Measurements from ENCODE around the gene CFAP100.

CFAP100 gene

DNA sequence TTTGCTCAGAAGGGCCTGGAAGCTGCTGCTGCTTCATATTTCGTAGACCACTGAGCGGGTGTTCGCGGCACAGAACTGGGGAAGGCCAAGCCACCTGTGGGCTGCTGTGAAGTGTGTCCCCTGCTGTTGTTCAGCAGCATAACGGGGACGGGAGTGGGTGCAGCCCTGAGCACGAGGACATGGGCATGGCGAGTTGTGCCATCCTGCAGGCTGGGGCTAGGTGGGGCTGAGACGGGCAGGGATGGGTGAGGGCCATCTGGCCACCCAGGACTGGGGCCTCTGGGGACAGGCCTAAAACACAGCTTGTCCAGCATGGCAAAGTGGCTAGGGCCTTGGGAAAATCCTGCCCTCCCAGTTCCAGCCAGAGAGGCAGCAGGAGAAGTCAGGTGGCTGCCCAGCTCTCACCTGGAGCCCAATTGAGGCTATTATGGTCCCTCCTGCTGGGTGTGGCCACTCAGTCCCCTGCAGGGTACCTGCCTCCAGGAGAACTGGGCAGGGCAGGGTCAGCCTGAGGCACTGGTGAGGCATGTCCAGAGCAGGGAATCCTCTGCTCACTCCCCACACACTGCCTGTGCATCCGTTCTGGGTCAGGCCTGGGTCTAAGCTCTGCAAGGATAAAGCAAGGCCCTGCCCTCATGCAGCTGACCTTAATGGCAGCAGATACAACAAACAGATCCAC lies 29.5 kb downstream of the CFAP100 start:
- DNase-seq, result no peak

DNA sequence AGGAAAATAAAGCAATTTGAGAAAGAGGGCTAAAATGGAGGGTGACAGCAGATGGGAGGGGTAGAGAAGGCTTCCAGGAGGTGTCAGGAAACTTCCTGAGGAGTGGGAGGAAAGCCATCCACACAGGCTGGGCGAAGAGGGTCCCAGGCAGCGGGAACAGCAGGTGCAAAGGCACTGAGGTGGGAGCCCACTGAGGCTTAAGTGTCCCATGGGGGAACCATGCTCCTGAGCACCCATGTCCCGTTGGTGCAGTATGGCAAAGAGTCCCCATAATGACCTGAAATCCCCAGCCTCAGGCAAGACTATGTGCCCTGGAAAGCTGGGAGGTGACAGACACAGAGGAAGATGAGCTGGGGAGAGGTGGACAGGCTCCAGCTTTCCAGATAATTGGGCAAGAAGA lies 30.0 kb downstream of the CFAP100 start:
- DNase-seq, result no peak

DNA sequence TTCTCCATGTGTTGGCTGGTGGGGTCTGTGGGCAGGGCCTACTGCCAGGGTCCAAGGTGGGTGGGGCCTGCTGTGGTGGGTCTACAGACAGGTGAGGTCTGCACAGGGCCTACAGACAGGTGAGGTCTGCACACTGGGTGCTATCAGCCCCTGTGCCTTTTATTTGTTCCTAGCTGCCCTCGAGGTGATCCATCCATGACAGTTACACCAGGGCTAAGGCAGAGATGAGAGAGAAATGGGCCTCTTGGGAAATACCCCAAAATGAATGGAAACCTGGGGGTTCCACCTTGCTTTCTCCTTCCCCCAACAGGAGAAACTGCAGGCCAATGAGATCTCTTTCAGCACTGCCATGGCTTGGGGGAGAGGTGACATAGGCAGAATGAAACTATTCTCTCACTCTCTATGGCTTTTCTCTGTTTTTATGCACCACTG lies 36.4 kb downstream of the CFAP100 start:
- DNase-seq, result no peak

DNA sequence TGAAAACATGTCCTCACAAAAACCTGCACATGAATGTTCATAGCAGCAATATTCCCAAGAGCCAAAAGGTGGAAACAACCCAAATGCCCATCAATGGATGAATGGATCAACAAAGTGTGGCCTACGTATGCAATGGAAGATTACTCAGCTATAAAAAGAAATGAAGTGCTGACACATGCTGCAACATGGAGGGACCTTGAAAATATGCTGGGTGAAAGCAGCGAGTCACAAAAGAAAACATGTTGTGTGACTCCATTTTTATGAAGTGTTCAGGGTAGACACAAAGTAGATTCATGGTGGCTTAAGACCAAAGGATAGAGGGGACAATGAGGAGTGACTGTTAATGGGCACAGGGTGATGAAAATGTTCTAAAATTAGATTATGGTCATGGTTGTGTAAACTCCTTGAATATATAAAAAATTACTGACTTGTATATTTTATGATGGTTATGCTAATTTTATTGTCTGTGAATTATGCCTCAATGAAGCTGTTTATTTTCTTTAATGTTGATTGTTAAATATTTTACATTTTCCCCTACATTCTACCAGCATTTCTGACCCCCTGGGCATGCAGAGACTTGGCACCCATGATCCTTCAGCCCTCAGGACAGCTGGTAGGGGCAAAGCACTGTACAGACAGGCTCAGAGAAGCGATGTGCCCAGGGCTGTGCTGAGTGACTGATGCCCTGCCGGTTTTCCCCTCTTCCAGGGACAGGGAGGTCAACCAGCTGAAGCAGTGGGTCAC lies 37.8 kb downstream of the CFAP100 start:
- no peak for DNase-seq

DNA sequence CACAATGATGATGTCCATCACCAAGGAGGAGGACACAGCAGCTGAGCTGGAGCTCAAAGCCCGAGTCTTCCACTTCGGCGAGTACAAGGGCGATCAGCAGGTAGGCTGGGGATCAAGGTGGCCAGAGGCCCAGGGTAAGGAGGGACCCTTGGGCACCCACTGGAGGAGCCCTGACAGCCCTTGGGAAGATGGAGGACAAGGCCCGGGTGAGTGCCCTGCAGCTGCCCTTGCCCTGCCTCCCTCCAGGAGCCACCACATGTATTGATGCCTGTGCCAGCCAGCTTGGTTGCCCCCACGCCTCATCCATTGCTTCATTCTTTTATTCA lies 38.4 kb downstream of the CFAP100 start:
- DNase-seq, result no peak

DNA sequence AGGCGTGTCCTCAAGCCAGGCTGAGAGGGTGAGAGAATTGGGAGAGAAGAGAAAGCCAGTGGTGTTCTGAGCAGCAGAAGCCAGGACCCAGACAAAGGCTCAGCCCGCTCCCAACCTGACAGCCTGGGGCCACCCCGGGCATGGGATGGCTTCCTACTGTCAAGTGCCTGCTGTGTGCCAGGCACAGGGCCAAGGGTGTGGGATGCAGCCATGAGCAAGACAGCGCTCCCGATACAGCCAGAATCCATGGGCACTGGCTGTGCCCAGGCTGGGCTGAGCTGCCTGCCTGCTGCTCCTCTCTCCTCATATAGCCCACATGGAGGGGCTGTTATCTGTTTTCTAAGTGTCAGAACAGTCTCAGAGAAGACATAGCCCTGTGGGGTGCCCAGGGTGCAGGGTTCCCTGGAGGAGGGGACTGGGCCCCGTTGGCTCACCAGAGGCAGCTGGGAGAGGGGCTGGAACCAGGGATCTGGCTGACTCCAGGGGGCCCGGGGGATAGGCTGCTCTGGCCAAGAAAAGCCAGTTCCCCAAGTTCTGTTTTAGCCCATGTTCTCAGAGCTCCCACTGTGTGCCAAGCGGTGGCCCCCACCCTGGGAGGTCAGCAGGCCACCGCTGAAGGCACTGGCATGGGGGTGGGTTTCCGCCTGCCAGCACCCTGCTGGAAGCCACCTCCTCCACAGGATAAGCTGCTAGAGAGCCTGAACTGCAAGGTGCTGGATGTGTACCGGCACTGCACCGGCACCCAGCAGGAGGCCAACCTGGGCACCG lies 39.0 kb downstream of the CFAP100 start:
- DNase-seq, result no peak

DNA sequence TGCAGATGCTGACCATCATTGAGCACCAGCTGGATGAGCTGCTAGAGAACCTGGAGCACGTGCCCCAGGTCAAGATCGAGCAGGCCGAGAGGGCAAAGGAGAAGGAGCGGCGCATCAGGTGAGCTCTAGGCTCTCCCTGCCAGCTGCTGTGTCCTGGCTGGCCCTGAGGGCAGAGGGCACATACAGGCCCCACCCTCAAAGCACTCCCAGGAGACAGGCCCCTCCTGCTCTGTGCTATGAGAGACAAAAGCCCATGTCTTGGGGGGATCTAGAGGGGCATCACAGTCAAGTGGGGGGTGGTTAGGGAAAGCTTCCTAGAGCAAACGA lies 39.5 kb downstream of the CFAP100 start:
- no peak for DNase-seq

DNA sequence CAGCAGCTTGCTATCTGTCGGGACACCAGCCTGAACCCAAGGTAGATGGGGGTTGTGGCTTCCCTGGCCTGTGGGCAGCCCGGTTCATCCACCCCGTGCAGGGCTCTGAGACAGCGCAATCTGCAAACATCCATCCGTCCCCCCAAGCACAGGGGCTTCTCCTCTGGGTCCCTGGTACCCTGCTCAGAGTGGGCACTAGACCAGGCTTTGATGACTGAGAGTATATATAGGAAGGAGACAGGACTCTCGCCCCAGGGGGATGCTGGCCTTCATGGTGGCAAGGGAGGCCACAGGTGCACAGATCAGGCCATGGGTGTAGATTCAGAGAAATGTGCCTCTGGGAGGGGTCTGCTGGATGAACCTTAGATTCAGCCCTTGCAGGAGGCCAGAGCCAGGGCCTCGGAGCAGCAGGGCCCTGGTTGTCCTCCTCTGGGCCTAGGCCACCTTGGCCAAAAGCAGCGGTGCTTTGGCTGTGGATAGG lies 40.3 kb downstream of the CFAP100 start:
- no peak for DNase-seq

DNA sequence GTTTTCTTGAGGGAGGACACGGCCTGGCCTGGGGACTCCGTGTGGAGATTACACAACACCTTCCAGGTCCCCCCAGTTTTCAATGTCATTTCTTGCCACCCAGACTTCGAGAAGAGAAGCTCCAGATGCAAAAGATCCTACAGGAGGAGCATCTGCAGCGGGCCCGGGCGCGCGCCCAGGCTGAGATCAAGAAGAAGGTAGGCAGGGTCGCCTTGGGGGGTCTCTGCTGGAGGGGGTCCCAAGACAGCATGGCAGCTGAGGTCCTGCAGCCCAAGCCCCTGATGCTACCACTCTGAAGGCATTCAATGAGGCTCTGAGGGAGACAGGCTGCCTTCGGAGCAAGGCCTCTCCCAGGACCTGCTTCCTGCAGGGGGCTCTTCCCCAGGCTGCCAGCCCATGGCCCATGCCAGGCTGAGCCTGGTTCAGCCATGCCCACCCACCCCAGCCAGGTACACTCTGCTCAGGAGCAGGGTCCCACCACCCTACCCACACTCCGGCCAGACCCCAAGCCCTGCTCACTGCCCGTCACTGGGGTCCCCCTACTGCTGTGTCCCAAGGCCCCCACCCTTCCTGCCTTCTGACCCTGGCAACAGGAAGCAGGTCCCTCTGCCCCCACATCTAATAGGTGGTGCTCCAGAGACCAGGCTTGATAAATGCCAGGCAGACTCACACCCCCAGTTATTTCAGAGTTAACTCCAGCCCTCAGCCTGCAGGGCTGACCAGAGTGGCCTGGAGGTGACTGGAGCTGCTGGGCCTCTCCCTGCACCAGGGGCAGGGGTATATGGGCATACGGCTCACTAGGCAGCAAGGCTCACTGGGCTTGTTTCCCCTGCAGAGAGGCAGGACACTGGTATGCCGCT lies 41.0 kb downstream of the CFAP100 start:
- no peak for DNase-seq

DNA sequence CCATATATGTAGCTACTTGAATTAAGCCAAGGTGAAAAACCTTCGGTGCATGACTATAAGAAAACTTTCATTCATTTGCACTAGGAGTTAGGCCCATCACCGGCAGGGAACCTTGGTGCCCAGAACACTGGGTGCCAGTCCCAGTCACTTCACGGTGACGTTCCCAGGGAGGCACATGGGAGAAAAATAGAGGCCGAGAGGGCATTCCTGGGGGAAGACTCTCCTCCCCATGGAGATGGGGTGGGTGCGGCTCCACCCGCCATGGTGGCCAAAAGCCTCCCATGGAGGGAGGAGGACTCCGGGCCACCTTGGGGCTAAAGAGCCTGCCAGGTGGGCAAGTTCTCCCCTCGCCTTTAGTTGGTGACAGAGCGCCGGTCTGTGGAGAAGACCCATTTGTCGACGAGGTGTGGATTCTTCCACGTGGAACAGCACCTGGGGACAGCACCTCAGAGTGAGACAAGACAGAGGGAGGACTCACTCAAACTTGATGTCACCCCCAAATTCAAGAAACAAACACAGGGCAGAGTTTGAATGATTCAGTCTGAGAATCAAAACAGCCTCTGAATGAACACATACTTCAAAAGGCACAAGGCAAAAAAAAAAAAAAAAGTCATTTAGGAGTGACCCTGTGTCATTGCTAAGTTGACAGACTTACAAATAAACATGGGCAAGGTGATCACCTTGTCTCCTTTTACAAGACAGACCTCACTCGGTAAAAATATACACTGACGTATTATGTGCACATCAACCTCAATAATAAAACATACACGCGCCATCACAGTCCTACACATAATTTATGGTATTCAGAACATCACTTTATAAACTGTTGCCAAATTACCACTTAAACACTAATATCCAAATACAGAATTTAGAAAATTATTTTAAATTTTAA lies 42.4 kb downstream of the CFAP100 start:
- no peak for DNase-seq

DNA sequence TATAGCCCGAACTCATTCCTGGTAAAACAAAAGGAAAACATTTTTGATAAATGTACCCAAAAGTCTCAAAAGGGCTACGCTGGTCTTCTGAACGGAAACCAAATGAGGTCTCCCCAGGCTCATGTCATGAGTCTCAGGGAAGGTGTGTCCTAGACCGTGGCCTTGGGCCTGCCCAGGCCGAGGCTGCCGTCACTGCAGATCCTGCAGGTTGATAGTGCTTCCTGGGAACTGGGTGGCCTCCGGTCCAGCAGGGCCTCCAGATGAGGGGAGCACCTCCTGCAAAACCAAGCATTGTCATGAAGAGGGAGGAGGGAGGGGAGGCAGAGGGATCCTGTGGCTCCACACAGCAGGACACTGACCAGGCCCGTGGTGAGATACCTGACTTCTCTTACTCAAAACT lies 43.5 kb downstream of the CFAP100 start:
- DNase-seq, result no peak

DNA sequence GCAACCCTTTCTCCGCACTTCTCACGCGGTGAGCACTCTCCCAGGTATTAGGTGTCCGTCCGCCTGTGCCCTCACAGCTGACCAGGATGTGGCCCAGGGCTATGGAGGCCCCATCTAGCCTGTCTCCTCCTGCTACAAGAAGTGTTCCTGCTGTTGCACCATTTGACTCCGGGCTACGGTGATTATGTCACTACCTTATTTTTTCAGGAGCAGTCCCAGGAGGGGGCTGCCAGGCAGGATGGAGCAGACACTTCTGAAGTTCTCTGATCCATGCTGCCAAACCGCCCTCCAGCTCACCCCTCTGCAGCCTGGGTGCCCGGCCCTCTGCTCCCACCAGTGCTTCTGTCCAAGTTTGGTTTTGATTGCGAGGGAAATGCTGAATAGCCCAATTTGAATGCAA lies 44.0 kb downstream of the CFAP100 start:
- no peak for DNase-seq

DNA sequence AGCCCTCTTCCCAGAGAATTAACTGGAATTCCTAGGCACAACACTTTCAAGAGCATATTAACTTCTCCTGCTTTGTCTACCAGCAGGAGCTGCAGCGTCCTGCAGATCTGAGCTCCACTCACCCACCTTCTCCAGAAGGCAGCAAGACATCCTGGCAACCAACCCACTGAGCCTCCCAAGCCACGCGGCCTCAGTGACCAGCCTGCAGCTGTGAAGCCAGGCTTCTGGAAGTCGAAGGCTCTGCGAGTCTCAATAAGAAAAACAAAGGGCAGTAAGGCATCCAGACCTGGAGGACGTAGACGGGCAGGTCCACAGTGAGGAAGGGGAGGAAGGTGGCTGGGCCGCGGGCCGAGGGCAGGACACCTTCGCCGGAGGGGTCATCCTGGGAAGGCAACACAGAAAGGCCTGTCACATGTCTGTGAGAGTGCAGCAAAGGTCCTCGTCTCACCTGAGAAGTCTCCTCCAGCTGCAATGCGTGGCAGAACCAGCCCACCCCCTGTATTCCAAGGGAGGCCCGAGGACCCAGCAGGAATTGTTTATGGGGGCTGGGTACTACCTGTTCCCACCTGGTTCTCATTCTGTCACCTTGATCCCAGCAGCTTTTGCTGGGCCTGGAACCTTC lies 44.7 kb downstream of the CFAP100 start:
- DNase-seq, result no peak

DNA sequence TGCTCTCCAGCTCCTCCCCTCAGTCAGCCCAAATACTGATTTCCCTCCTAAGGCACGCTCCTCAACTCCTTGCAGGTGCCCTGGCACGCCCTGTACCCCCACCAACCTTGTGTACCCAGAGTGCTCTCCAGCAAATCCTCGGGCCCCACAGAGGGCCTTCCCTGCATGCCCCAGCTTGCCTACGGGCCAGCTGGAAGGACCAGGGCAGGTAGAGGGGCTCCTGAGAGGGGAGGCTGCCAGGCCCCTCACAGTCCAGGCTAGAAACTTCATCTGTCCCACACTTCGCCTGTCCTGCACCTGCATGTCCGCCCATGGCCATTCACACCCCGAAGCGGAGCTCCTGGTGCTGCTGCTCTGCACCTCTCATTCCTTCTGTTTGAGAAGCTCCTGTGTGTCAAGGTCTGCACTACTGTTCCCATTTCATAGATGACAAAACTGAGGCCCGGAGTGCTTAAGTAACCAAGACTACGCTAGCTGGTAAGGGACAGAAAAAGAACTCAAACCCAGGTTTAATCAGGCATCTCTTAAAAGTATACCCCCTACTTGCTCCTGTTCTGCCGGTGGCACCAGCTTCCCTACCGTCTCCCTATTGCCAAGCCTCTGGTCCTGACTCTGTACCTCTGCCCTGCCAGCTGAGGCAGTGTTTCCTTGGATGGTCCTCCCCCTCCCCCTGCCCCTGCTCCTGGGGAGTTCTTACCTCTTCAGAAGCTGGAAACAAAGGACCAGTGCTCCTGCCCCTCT lies 45.4 kb downstream of the CFAP100 start:
- no peak for DNase-seq

DNA sequence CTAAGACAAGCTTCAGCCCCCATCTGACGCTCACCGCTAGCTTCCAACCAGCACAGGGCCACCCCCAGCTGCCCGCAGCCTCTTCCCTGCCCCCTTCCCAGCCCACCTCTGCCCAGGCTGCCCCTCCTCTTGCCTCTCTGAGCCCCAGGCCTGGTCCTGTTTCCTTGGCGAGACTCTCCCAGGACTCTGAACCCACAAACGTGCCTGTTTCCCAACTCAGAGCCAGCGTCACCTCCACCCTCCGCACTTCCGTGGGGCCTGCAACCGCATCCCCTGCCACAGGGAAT lies 45.9 kb downstream of the CFAP100 start:
- DNase-seq, result no peak

DNA sequence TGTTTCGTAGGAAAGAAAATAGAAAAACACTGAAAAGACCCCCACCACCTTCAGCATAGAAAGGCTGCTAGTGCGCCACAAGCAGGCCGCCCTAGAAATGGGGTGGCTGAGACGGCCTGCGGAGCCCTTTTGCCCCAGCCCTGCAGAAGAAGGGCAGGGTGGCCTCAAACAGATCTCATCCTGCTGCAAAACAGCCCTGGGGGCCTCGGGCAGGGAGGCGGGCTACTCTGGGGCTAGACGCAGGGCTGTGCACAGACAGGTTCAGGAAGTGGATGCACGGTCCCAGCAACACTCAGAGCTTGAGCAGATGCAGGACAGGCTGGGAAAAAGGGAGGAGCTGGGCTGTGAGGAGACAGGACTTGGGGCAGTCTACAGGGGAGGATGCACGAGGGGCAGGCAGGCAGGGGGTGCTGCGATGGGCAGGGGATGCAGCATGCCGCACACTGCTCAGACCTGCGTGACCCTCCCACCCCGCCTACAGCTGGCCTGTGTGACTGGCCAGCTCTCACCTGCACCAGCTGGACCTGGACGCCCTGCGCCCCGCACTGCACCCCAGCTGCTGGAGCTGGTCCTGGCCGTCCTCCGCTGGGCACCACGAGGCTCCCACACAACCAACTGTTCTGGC lies 46.7 kb downstream of the CFAP100 start:
- DNase-seq, result no peak

DNA sequence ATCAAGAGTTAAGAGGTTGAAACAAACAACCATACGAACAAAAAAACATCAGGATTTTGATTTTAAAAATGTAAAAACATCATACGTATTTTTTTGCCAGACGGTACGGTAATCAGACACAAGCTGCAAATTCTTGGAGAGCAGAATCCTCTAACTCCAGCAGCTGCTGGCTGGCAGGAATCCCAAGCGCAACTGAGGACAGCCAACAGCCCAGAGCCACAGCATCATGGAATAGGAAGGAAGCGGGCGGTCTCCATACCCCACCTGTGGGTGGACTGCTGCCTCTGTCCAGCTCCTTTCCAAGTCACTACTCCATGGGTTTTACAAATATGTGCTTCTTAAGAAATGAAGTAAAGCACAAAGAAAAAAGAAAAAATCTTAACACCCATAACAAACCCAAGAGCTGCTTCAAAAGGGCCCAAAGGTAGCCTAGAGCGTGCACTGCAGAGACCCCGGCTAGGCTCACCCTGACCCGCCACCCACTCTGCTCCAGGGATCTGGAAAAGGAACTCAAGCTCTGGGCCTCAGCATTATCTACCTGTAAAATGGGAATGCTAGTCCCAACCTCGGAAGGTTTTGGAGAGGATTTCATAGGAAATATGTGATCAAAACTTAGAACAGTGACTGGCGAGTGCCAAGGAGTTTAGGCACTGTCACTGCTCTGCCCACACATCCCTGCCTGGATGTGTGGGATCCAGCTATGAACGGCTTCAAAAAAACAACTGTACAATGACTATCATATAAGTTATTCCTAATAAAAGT lies 47.6 kb downstream of the CFAP100 start:
- no peak for DNase-seq

DNA sequence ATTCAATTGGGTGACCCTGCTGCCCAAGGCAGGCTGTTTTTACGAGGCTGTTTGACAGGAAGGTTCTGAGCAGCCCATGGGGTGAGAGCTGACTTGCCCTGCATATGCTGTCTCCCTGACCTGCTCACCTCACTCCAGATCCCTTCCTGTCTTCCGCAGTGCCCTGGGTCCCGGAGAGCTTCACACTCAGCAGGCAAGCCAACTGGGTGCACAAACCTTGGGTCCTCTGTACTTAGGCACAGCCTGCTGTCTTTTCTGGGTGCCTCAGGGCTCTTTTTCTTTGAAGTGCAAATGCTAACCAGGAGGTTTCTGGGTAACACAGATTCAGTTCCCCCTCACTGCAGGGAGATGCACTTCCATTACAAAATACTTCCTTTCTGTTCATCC lies 48.1 kb downstream of the CFAP100 start:
- DNase-seq, result no peak

DNA sequence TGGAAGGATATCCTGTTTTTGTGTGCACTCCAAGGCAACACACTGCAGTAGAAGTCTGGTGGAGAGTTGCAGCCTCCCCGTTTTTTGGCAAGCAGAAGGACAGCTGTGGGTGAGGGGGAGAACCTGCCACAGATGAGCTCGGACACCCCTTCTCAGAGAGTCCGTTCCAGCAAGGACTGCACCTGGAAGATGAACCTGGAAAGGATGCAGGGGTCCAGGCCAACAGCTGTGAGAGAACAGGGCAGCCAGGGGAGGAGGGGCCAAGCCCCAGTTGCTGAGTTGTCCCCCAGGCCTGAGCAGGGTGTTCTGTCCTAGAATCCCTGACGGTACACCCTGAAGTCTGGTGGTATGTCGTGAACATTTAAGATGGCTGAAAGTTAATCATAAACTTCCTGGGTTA lies 50.8 kb downstream of the CFAP100 start:
- no peak for DNase-seq

DNA sequence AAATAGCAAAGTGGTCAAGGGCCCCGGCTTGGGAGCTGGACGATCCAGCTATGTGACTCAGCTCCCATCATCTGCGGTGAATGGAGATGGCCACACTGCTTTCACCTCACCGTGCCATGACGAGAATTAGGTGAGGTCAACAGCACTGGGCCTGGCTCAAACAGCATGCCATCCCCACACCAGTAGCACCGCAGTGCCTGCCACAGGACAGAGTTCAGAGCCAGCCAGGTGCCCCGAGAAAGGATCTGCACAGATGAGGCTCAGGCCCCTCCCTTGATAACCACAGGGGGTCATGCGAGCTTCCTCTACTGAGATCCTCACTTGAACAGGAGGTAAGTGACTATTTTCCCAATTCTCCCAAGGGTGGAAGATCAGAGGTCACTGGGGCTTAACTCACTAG lies 51.6 kb downstream of the CFAP100 start:
- no peak for DNase-seq
